ENCODE measurements around the gene FBXO2.

DNA sequence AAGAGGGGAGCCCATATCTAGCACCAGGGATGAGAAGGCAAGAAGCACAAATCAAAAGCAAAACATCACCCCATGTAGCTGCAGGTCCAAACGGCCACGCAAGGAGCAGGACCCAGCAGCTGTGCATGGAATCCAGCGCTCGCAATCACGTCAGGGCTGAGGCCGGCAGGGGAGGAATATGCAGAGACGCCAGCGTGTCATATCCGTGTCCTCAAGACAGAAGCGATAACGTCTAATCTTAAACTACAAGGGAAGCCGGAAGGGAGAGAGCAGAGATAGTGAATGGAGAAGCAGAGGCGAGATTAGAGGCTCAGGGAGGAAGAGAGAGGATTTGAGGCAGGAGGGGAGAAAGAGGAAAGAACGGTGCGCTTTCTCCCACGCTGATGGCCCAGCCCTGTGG, 39.1 kb downstream of the FBXO2 start:
- TF ChIP-seq FOXP2 (optimal IDR thresholded peaks at IDR 0.05; ENCODE audit: borderline replicate concordance, extremely low read depth, extremely low read length, insufficient read depth): no peak
- no peak for TF ChIP-seq POLR2AphosphoS5 (IDR thresholded peaks at IDR 0.05; ENCODE audit: low read depth, low read length)
- no peak for TF ChIP-seq SIN3A (IDR thresholded peaks at IDR 0.05; ENCODE audit: borderline replicate concordance, insufficient read depth, low read length)
